ENCODE data around the gene CTSH. TPM values are rescaled to one million over a fixed set of nuclear protein-coding genes. Genes with fewer than 3 reads are reported as not detected.

The CTSH gene
- total RNA-seq, 2 donors from 2014 or later = 34.4 to 58.5 TPM

- TF ChIP-seq CTCF (IDR thresholded peaks at IDR 0.05) = no peak
- Histone ChIP-seq H3K9ac (ENCODE audit: low read depth in 2 of 2, low read length in 2 of 2) (no peak overlapping the region), H3K27me3 (no peaks in the 10 kb centered on the region), H3K9me3 (no peaks in the 10 kb centered on the region), H3K27ac (no peak overlapping the region), H3K36me3 (no peaks in the 10 kb centered on the region), H3K4me1 (no peaks in the 10 kb centered on the region), H3K4me3 (no peak overlapping the region)
- no peak for DNase-seq
- intact Hi-C loops (cut with DNase I) = no loop called here
Measured at GRCh38 chr15:78991879-78992278, 47.0 kb upstream of the CTSH start.

GRCh38 chr15:78991476-78991875, 46.6 kb upstream of the CTSH start:
- DNase-seq = no peak
- no peak overlapping the region for H3K9ac ChIP-seq (ENCODE audit: low read depth in 2 of 2, low read length in 2 of 2)
- H3K36me3 ChIP-seq = no peaks in the 10 kb centered on the region
- H3K4me3 ChIP-seq = no peak overlapping the region
- H3K27me3 ChIP-seq = no peaks in the 10 kb centered on the region
- TF ChIP-seq CTCF (IDR thresholded peaks at IDR 0.05) = no peak
- intact Hi-C loops (cut with DNase I) = no loop called here
- H3K27ac ChIP-seq = no peak overlapping the region
- no peaks in the 10 kb centered on the region for H3K9me3 ChIP-seq
- H3K4me1 ChIP-seq = no peaks in the 10 kb centered on the region

- no peak overlapping the region for H3K4me3 ChIP-seq
- intact Hi-C loops (cut with DNase I) = no loop called here
- no peak for DNase-seq
- H3K9ac ChIP-seq (ENCODE audit: low read depth in 2 of 2, low read length in 2 of 2) = no peak overlapping the region
- H3K36me3 ChIP-seq = no peaks in the 10 kb centered on the region
- TF ChIP-seq CTCF (IDR thresholded peaks at IDR 0.05) = no peak
- H3K9me3 ChIP-seq = no peaks in the 10 kb centered on the region
- peak overlapping the region; percentile 9 for H3K27ac ChIP-seq
- no peaks in the 10 kb centered on the region for H3K4me1 ChIP-seq
- no peaks in the 10 kb centered on the region for H3K27me3 ChIP-seq
Measured at GRCh38 chr15:78990278-78990677, 45.4 kb upstream of the CTSH start.

GRCh38 chr15:78989701-78990240, 44.9 kb upstream of the CTSH start:
- Histone ChIP-seq H3K9me3 (no peaks in the 10 kb centered on the region), H3K36me3 (no peaks in the 10 kb centered on the region), H3K4me1 (no peaks in the 10 kb centered on the region), H3K9ac (ENCODE audit: low read depth in 2 of 2, low read length in 2 of 2) (no peak overlapping the region), H3K4me3 (no peak overlapping the region), H3K27ac (peak overlapping the region; percentile 40), H3K27me3 (no peaks in the 10 kb centered on the region)
- no peak for TF ChIP-seq CTCF (IDR thresholded peaks at IDR 0.05)
- no peak for DNase-seq
- intact Hi-C loops (cut with DNase I) = no loop called here

- intact Hi-C loops (cut with DNase I) = no loop called here
- no peaks in the 10 kb centered on the region for H3K4me1 ChIP-seq
- peak; percentile 60 for DNase-seq
Measured at GRCh38 chr15:78988361-78988911, 43.6 kb upstream of the CTSH start.

More at GRCh38 chr15:78988361-78988911, 43.6 kb upstream of the CTSH start:
- Histone ChIP-seq H3K4me3 (no peak overlapping the region), H3K9me3 (no peaks in the 10 kb centered on the region), H3K9ac (ENCODE audit: low read depth in 2 of 2, low read length in 2 of 2) (no peak overlapping the region), H3K36me3 (no peaks in the 10 kb centered on the region), H3K27me3 (no peaks in the 10 kb centered on the region), H3K27ac (peak overlapping the region; percentile 56)
- TF ChIP-seq CTCF (IDR thresholded peaks at IDR 0.05) = no peak

Measured in colonic mucosa (tissue), 4 donors.